SK-N-DZ (cell line): ENCODE data around the gene STH.

Experiments used
- DNase-seq: peaks from one replicate; pipeline ENCODE4 v3.0.0-alpha.2; 2015; ENCODE audit warnings: low spot score

Gene STH

GRCh38 chr17:46026166-46027047 lies 27.4 kb downstream of the STH start:
- DNase-seq: no peak

- DNase-seq: no peak
Observed at GRCh38 chr17:46027048-46027975, 28.3 kb downstream of the STH start.

GRCh38 chr17:46027976-46028325 lies 28.9 kb downstream of the STH start:
- no peak for DNase-seq

GRCh38 chr17:46028374-46028773 lies 29.3 kb downstream of the STH start:
- no peak for DNase-seq

GRCh38 chr17:46028981-46029565 lies 30.0 kb downstream of the STH start:
- DNase-seq: no peak

- DNase-seq: no peak
Observed at GRCh38 chr17:46029627-46030026, 30.6 kb downstream of the STH start.

GRCh38 chr17:46030752-46031151 lies 31.7 kb downstream of the STH start:
- DNase-seq: no peak

GRCh38 chr17:46031440-46031839 lies 32.4 kb downstream of the STH start:
- no peak for DNase-seq

- DNase-seq: no peak
Observed at GRCh38 chr17:46031920-46032319, 32.9 kb downstream of the STH start.

- no peak for DNase-seq
Observed at GRCh38 chr17:46032909-46033308, 33.9 kb downstream of the STH start.

GRCh38 chr17:46033392-46033791 lies 34.3 kb downstream of the STH start:
- no peak for DNase-seq

- DNase-seq: no peak
Observed at GRCh38 chr17:46035112-46035818, 36.2 kb downstream of the STH start.

- no peak for DNase-seq
Observed at GRCh38 chr17:46036491-46036890, 37.4 kb downstream of the STH start.

- no peak for DNase-seq
Observed at GRCh38 chr17:46037722-46038255, 38.7 kb downstream of the STH start.

- no peak for DNase-seq
Observed at GRCh38 chr17:46038414-46038813, 39.4 kb downstream of the STH start.

GRCh38 chr17:46038937-46039336 lies 39.9 kb downstream of the STH start:
- DNase-seq: no peak

GRCh38 chr17:46039592-46040186 lies 40.6 kb downstream of the STH start:
- DNase-seq: no peak

- no peak for DNase-seq
Observed at GRCh38 chr17:46042246-46042645, 43.2 kb downstream of the STH start.

- no peak for DNase-seq
Observed at GRCh38 chr17:46042925-46043324, 43.9 kb downstream of the STH start.

GRCh38 chr17:46043606-46044005 lies 44.6 kb downstream of the STH start:
- DNase-seq: no peak
